ENCODE measurements around the gene SMOC1.

DNA sequence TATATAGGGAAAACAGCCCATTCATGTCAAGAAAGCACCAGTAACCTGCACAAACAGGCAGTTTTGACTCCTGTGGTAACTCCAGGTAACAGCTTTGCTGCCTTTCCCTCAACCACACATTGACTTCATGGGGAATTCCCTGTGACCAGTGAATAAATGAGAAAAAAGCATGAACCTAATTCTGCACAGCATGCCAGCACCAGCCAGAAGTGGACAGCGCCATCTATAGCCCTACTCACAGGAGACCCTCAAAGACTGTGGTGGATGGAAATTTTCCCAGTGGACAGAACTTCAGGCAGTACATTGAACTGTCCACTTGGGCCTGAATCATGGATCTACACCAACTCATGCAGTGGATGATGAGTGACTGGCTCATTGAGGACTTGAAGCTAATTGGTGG is 157.4 kb downstream of the SMOC1 start:
- TF ChIP-seq TAF1 (IDR thresholded peaks at IDR 0.05; ENCODE audit: low read depth, low read length) (no peak), POLR2A (IDR thresholded peaks at IDR 0.05; ENCODE audit: low read depth, low read length) (no peak), POLR2AphosphoS5 (IDR thresholded peaks at IDR 0.05; ENCODE audit: low read depth, low read length) (no peak), SPI1 (IDR thresholded peaks at IDR 0.05; ENCODE audit: low read depth, low read length) (no peak)
